ENCODE data around the gene NFS1.

NFS1 gene

DNA sequence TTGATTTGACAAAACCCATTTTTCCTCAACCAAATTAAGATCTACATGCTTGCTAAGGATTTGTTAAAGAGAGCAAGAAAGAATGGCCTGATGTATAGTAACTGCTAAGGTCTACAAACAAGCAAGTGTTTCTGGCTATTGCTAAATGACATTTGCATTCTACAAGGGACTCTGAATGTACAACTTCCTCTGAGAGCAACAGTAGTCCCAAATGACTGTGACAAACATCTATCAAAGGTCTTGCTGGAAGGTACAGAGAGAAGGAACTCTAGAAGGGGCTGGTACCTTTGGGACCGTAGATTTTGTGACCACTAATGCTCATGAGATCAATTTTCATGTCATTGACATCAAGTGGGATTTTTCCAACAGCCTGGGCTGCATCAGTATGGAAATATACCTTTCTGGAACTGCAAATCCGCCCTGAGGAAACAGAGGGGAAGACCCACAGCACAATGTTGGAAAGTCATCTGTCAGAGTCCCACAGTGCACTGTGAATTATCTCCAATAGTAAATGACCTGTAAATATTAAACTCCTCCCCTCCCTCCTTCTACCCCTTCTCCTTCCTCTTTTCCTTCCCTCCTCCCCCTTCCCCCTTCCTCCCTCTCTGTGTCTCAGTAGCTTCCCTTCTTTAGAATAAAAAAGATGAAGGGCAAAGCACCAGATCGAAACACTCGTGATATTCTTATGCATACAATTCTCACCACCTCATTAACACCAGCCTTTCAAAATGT lies 18.5 kb downstream of the NFS1 start:
- no peaks in the 10 kb centered on the region for H3K9me3 ChIP-seq
- H3K36me3 ChIP-seq = peaks cover 3% of the 10 kb centered on the region
- H3K4me1 ChIP-seq (ENCODE audit: control insufficient read depth in 1 of 2, insufficient read depth in 1 of 2, low read depth in 1 of 2, low read length in 1 of 2) = peaks cover 11 to 12% of the 10 kb centered on the region in 2 experiments
- no peaks in the 10 kb centered on the region for H3K27me3 ChIP-seq
- TF ChIP-seq, protein P1, sequence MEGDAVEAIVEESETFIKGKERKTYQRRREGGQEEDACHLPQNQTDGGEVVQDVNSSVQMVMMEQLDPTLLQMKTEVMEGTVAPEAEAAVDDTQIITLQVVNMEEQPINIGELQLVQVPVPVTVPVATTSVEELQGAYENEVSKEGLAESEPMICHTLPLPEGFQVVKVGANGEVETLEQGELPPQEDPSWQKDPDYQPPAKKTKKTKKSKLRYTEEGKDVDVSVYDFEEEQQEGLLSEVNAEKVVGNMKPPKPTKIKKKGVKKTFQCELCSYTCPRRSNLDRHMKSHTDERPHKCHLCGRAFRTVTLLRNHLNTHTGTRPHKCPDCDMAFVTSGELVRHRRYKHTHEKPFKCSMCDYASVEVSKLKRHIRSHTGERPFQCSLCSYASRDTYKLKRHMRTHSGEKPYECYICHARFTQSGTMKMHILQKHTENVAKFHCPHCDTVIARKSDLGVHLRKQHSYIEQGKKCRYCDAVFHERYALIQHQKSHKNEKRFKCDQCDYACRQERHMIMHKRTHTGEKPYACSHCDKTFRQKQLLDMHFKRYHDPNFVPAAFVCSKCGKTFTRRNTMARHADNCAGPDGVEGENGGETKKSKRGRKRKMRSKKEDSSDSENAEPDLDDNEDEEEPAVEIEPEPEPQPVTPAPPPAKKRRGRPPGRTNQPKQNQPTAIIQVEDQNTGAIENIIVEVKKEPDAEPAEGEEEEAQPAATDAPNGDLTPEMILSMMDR (IDR thresholded peaks at IDR 0.05) = no peak
- peak overlapping the region; percentile 6 to 15 for H3K4me3 ChIP-seq (ENCODE audit: low read depth in 1 of 2, low read length in 1 of 2)
- peak overlapping the region; percentile 75 for H3K27ac ChIP-seq

DNA sequence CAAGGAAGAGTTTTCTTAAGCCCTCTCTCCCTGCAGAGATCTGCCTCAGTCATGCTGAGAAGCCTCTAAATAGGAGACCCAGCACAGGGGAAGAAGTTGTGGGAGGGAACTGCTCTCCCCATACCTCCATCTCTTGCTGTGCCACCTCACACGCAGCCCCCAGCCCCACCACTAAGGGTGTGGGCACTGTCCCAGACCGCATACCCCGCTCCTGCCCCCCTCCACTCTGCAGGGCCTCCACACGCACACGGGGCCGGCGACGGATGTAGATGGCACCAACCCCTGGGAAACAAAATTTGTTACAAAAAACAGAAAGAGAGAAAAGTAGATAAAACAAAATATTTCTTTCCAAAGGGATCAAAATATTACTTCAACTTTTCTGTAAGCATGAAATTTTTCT lies 24.2 kb downstream of the NFS1 start:
- Histone ChIP-seq H3K4me1 (ENCODE audit: control insufficient read depth in 1 of 2, insufficient read depth in 1 of 2, low read depth in 1 of 2, low read length in 1 of 2) (peaks cover 0 to under 1% of the 10 kb centered on the region in 2 experiments), H3K4me3 (ENCODE audit: low read depth in 1 of 2, low read length in 1 of 2) (no peak overlapping the region)
- TF ChIP-seq, protein P1 (IDR thresholded peaks at IDR 0.05) = no peak

DNA sequence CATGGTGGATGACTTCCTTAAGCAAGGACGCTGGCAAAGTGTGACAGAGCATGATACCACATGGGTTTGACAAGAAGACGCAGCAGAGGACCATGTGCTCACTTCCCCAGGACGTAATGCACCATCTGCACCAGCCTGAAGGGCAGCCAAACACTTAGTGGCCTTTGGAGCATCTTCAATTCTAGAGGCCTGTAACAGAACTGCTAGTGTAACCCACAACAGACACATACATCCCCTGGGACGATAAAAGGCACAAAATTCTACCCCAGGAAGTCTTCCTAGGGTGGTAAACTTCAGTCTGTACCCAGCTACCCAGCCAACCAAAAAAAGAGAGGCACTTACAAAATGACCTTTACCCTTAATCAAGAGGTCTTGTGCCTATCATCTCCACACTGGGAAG lies 25.3 kb downstream of the NFS1 start:
- Histone ChIP-seq H3K27me3 (no peaks in the 10 kb centered on the region), H3K9me3 (no peaks in the 10 kb centered on the region), H3K4me3 (ENCODE audit: low read depth in 1 of 2, low read length in 1 of 2) (no peak overlapping the region), H3K27ac (no peak overlapping the region), H3K36me3 (peaks cover 58% of the 10 kb centered on the region), H3K4me1 (ENCODE audit: control insufficient read depth in 1 of 2, insufficient read depth in 1 of 2, low read depth in 1 of 2, low read length in 1 of 2) (no peaks in the 10 kb centered on the region)
- TF ChIP-seq, protein P1 (IDR thresholded peaks at IDR 0.05) = no peak

More for the DNA sequence above, 24.2 kb downstream of the NFS1 start:
- Histone ChIP-seq H3K36me3 (peaks cover 48% of the 10 kb centered on the region), H3K9me3 (no peaks in the 10 kb centered on the region), H3K27ac (no peak overlapping the region), H3K27me3 (no peaks in the 10 kb centered on the region)

DNA sequence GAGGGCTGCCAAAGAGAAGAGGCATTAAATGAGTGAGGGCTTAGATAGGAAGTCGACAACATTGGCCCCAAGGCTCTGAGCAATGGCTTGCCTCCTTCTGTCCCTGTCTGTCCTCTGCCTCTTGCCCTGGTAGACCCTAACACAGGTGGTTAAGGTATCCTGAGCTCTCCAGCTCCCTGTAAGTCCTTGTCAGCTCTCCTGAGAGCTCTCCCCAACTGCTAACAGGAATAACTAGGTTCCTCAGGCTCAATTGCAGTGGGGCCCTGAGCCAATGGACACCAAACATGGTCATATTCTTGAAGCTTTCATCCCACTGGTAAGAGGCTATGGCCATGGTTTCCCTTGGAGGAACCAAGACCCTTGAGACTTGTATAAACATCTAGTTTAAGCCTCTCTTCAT lies 29.5 kb downstream of the NFS1 start:
- TF ChIP-seq, protein P1 (IDR thresholded peaks at IDR 0.05) = no peak
- no peaks in the 10 kb centered on the region for H3K9me3 ChIP-seq
- H3K27me3 ChIP-seq = no peaks in the 10 kb centered on the region
- H3K27ac ChIP-seq = no peak overlapping the region
- no peak overlapping the region for H3K4me3 ChIP-seq (ENCODE audit: low read depth in 1 of 2, low read length in 1 of 2)
- H3K4me1 ChIP-seq (ENCODE audit: control insufficient read depth in 1 of 2, insufficient read depth in 1 of 2, low read depth in 1 of 2, low read length in 1 of 2) = peaks cover 3 to 7% of the 10 kb centered on the region in 2 experiments
- peaks cover 60% of the 10 kb centered on the region for H3K36me3 ChIP-seq

DNA sequence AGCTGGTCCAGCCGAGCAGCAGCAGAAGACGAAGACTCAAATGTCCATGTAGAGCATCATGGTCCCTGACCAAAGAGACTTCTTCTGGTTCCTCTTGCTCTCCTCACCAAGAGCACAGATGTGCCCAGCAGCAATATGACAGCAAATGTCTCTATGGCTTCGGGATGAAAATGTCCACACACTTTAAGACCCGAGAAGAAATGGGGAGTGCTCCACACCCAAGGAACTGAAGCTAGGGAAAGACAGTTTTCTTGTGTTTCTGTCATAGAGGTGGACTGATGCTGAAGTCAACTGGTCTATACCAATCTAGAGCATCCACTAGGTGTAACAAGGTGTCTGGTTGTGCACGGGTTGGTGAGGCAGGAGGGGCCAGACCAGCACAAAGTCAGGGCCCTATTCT lies 29.9 kb downstream of the NFS1 start:
- Histone ChIP-seq H3K27me3 (no peaks in the 10 kb centered on the region), H3K27ac (no peak overlapping the region), H3K4me3 (ENCODE audit: low read depth in 1 of 2, low read length in 1 of 2) (no peak overlapping the region), H3K4me1 (ENCODE audit: control insufficient read depth in 1 of 2, insufficient read depth in 1 of 2, low read depth in 1 of 2, low read length in 1 of 2) (peaks cover 5 to 8% of the 10 kb centered on the region in 2 experiments), H3K9me3 (no peaks in the 10 kb centered on the region), H3K36me3 (peaks cover 56% of the 10 kb centered on the region)
- TF ChIP-seq, protein P1 (IDR thresholded peaks at IDR 0.05) = no peak

All from neutrophil (primary cell).